Stimulated activated CD8-positive, alpha-beta memory T cell treated with anti-CD3 and anti-CD28 coated beads, Interleukin-4, amount 100 ng/mL, for 24 hours (primary cell): ENCODE data around the gene TMEM161B.
A peak's percentile ranks its signal among the peaks of the same experiment; 100 is the strongest.
"Not testable (repeated sequence)": the region's sequence is repeated elsewhere in the genome, so short reads cannot be mapped to it uniquely, and the experiment has no call there.

Experiments
- DNase-seq: peaks from one replicate; pipeline ENCODE4 v3.0.0-alpha.2; 2020; ENCODE audit warnings: low read depth

Gene TMEM161B

GRCh38 chr5:88248743-88249540 lies 19.7 kb downstream of the TMEM161B start:
- DNase-seq, result no peak

- DNase-seq, result no peak
These were observed 20.6 kb downstream of the TMEM161B start for GRCh38 chr5:88248094-88248493.

- no peak for DNase-seq
These were observed 22.8 kb downstream of the TMEM161B start for GRCh38 chr5:88245893-88246244.

- no peak for DNase-seq
These were observed 23.3 kb downstream of the TMEM161B start for GRCh38 chr5:88245241-88245892.

- no peak for DNase-seq
These were observed 24.0 kb downstream of the TMEM161B start for GRCh38 chr5:88244686-88245085.

- not testable (repeated sequence) for DNase-seq
These were observed 25.2 kb downstream of the TMEM161B start for GRCh38 chr5:88243493-88243892.

- DNase-seq, result no peak
These were observed 29.9 kb downstream of the TMEM161B start for GRCh38 chr5:88238732-88239131.

GRCh38 chr5:88236866-88237642 lies 31.6 kb downstream of the TMEM161B start:
- DNase-seq, result no peak

- DNase-seq, result no peak
These were observed 32.8 kb downstream of the TMEM161B start for GRCh38 chr5:88235828-88236227.

- DNase-seq, result no peak
These were observed 33.3 kb downstream of the TMEM161B start for GRCh38 chr5:88235346-88235745.

- no peak for DNase-seq
These were observed 38.0 kb downstream of the TMEM161B start for GRCh38 chr5:88230546-88231066.

- no peak for DNase-seq
These were observed 41.7 kb downstream of the TMEM161B start for GRCh38 chr5:88226881-88227450.

- DNase-seq, result no peak
These were observed 54.0 kb downstream of the TMEM161B start for GRCh38 chr5:88214655-88215054.

- no peak for DNase-seq
These were observed 61.1 kb downstream of the TMEM161B start for GRCh38 chr5:88207575-88207974.

GRCh38 chr5:88203981-88204750 lies 64.5 kb downstream of the TMEM161B start:
- DNase-seq, result no peak

- DNase-seq, result no peak
These were observed 73.0 kb downstream of the TMEM161B start for GRCh38 chr5:88195636-88196035.

GRCh38 chr5:88193896-88194295 lies 74.7 kb downstream of the TMEM161B start:
- no peak for DNase-seq

GRCh38 chr5:88190106-88190834 lies 78.4 kb downstream of the TMEM161B start:
- DNase-seq, result peak; percentile 26

- DNase-seq, result not testable (repeated sequence)
These were observed 79.2 kb downstream of the TMEM161B start for GRCh38 chr5:88189484-88189883.

GRCh38 chr5:88188458-88189132 lies 80.0 kb downstream of the TMEM161B start:
- no peak for DNase-seq
